GM18505 (cell line): ENCODE measurements around the gene BARHL1.

Experiments used
- ATAC-seq: cut with Tn5 transposase; IDR thresholded peaks from one replicate; pipeline ENCODE4 v1.9.1; 2021; ENCODE audit not compliant: unreplicated experiment
- POLR2A ChIP-seq: IDR thresholded peaks from 4 replicates; pipeline ENCODE4 v1.6.1; 2011; ENCODE audit warnings: borderline replicate concordance; ENCODE audit not compliant: insufficient read depth, insufficient read length; ENCODE audit errors: extremely low read depth

Gene BARHL1

GRCh38 chr9:132597073-132597775 is 14.8 kb downstream of the BARHL1 start:
- ATAC-seq = no peak
- TF ChIP-seq POLR2A = no peak

- TF ChIP-seq POLR2A = no peak
- no peak for ATAC-seq
Observed at GRCh38 chr9:132600326-132600984, 18.0 kb downstream of the BARHL1 start.

GRCh38 chr9:132602207-132602606 is 19.8 kb downstream of the BARHL1 start:
- TF ChIP-seq POLR2A = no peak
- no peak for ATAC-seq

GRCh38 chr9:132605387-132605786 is 23.0 kb downstream of the BARHL1 start:
- ATAC-seq = no peak
- no peak for TF ChIP-seq POLR2A

- ATAC-seq = no peak
- no peak for TF ChIP-seq POLR2A
Observed at GRCh38 chr9:132606066-132606465, 23.7 kb downstream of the BARHL1 start.

GRCh38 chr9:132609184-132609583 is 26.8 kb downstream of the BARHL1 start:
- no peak for ATAC-seq
- no peak for TF ChIP-seq POLR2A

GRCh38 chr9:132609829-132610228 is 27.4 kb downstream of the BARHL1 start:
- no peak for TF ChIP-seq POLR2A
- no peak for ATAC-seq

- no peak for TF ChIP-seq POLR2A
- no peak for ATAC-seq
Observed at GRCh38 chr9:132610661-132611060, 28.3 kb downstream of the BARHL1 start.

- no peak for ATAC-seq
- no peak for TF ChIP-seq POLR2A
Observed at GRCh38 chr9:132614324-132614723, 31.9 kb downstream of the BARHL1 start.

GRCh38 chr9:132615774-132616173 is 33.4 kb downstream of the BARHL1 start:
- no peak for TF ChIP-seq POLR2A
- ATAC-seq = no peak

GRCh38 chr9:132616725-132617124 is 34.3 kb downstream of the BARHL1 start:
- no peak for TF ChIP-seq POLR2A
- ATAC-seq = no peak

- TF ChIP-seq POLR2A = no peak
- ATAC-seq = no peak
Observed at GRCh38 chr9:132622159-132622558, 39.8 kb downstream of the BARHL1 start.

- no peak for ATAC-seq
Observed at GRCh38 chr9:132626285-132626684, 43.9 kb downstream of the BARHL1 start.

GRCh38 chr9:132627106-132627505 is 44.7 kb downstream of the BARHL1 start:
- TF ChIP-seq POLR2A = no peak
- ATAC-seq = no peak

More at GRCh38 chr9:132626285-132626684, 43.9 kb downstream of the BARHL1 start:
- TF ChIP-seq POLR2A = no peak
